BJ (cell line): Measurements from ENCODE around the gene MACIR. TPM values are rescaled to one million over a fixed set of nuclear protein-coding genes. Genes with fewer than 3 reads are reported as not detected.

Experiments used
- CTCF ChIA-PET: fragments of 350-600 bp; formaldehyde crosslinking; extraction: SDS; loops from one replicate; lab custom pipeline; 2021; ENCODE audit warnings: antibody characterized with exemption, inconsistent platforms; lab: Yijun Ruan, JAX
- POLR2A ChIA-PET: fragments of 300-600 bp; sonication (Branson Sonifier 250); formaldehyde crosslinking; extraction: SDS; loops from one replicate; lab custom pipeline; 2021; ENCODE audit warnings: antibody characterized with exemption; lab: Charles Lee
- DNase-seq: peaks from one replicate; pipeline ENCODE4 v3.0.0-alpha.2; 2011; ENCODE audit warnings: low read depth
- H3K27me3 ChIP-seq: 2 replicates; pipeline ENCODE4 v1.6.0; 2011; ENCODE audit warnings: low read length; ENCODE audit not compliant: control insufficient read depth, insufficient read depth
- H3K36me3 ChIP-seq: 2 replicates; pipeline ENCODE4 v1.5.1; 2011; ENCODE audit warnings: low read length; ENCODE audit not compliant: control insufficient read depth, insufficient read depth
- H3K4me3 ChIP-seq: 2 replicates; pipeline ENCODE4 v1.5.1; 2011; ENCODE audit warnings: low read depth, mild to moderate bottlenecking, control low read depth, low read length
- CTCF ChIP-seq: IDR thresholded peaks from 2 replicates; pipeline ENCODE4 v1.5.1; 2011; ENCODE audit warnings: low read depth, mild to moderate bottlenecking, control low read depth, inconsistent platforms, low read length, moderate library complexity; ENCODE audit not compliant: insufficient read depth
- polyA plus RNA-seq: library from polyadenylated mRNA; depleted of rRNA; stranded (reverse); fragments of >200 nt; gene quantifications from 2 replicates; pipeline ENCODE4 v1.2.3, GENCODE V29; 2011

MACIR gene
- polyA plus RNA-seq, 1 experiment: 29.1 TPM

- H3K36me3 ChIP-seq: no peaks in the 10 kb centered on the region
- ChIA-PET POLR2A (no interaction called here), CTCF (no interaction called here)
- DNase-seq: no peak
- TF ChIP-seq CTCF: no peak
- no peak overlapping the region for H3K4me3 ChIP-seq
- H3K27me3 ChIP-seq: no peaks in the 10 kb centered on the region
These were observed 39.6 kb downstream of the MACIR start for GRCh38 chr5:103298117-103298516.

GRCh38 chr5:103298607-103299188 is 40.1 kb downstream of the MACIR start:
- ChIA-PET POLR2A (no interaction called here), CTCF (no interaction called here)
- H3K27me3 ChIP-seq: no peaks in the 10 kb centered on the region
- no peak for DNase-seq
- H3K4me3 ChIP-seq: no peak overlapping the region
- no peaks in the 10 kb centered on the region for H3K36me3 ChIP-seq
- TF ChIP-seq CTCF: no peak

GRCh38 chr5:103305809-103306208 is 47.2 kb downstream of the MACIR start:
- Histone ChIP-seq H3K4me3 (no peak overlapping the region), H3K27me3 (no peaks in the 10 kb centered on the region), H3K36me3 (no peaks in the 10 kb centered on the region)
- CTCF ChIA-PET: interaction anchor here (1.3 kb wide), 1 partner anchor 35 kb away, joined by 3 read pairs; no protein-coding TSS in a partner anchor
- no peak for TF ChIP-seq CTCF
- POLR2A ChIA-PET: no interaction called here
- no peak for DNase-seq

GRCh38 chr5:103307470-103307869 is 48.9 kb downstream of the MACIR start:
- no peak for TF ChIP-seq CTCF
- no peak overlapping the region for H3K4me3 ChIP-seq
- no peaks in the 10 kb centered on the region for H3K36me3 ChIP-seq
- ChIA-PET POLR2A (no interaction called here), CTCF (interaction anchor here (1.3 kb wide), 1 partner anchor 34 kb away, joined by 3 read pairs; no protein-coding TSS in a partner anchor)
- no peaks in the 10 kb centered on the region for H3K27me3 ChIP-seq
- DNase-seq: no peak

- Histone ChIP-seq H3K27me3 (no peaks in the 10 kb centered on the region), H3K4me3 (no peak overlapping the region), H3K36me3 (no peaks in the 10 kb centered on the region)
- no peak for TF ChIP-seq CTCF
- DNase-seq: no peak
- ChIA-PET POLR2A (no interaction called here), CTCF (no interaction called here)
These were observed 50.2 kb downstream of the MACIR start for GRCh38 chr5:103308774-103309173.
